H1 (cell line): Measurements from ENCODE around the gene GALR2. TPM values are rescaled to one million over a fixed set of nuclear protein-coding genes. Genes with fewer than 3 reads are reported as not detected.

Source experiments
- CTCF ChIA-PET: fragments of 300-600 bp; sonication (Branson Sonifier 250); formaldehyde crosslinking; loops from one replicate; lab custom pipeline; 2021; ENCODE audit not compliant: partially characterized antibody; lab: Charles Lee
- POLR2A ChIA-PET: fragments of 300-600 bp; sonication (Branson Sonifier 250); formaldehyde crosslinking; loops from one replicate; lab custom pipeline; 2021; ENCODE audit warnings: inconsistent platforms; ENCODE audit not compliant: partially characterized antibody; lab: Charles Lee
- DNase-seq, 2 experiments: peaks; one replicate each; pipeline versions ENCODE4 v3.0.0 to v3.0.0-alpha.2; 2010 to 2022; ENCODE audit warnings: low spot score in 2 of 2, low read depth in 1 of 2, mixed read lengths in 1 of 2
- FAIRE-seq: peaks from 2 replicates; lab custom pipeline; 2011; peaks lifted over from hg19 to GRCh38; lab: Jason Lieb, UNC
- H2AFZ ChIP-seq: 2 replicates; pipeline ENCODE4 v1.8.1; 2012; ENCODE audit warnings: low read length, inconsistent platforms
- H2AK5ac ChIP-seq: 2 replicates; pipeline ENCODE4 v1.6.1; 2013; ENCODE audit warnings: low read depth, low read length
- H2BK120ac ChIP-seq: replicated peaks from 2 replicates; pipeline ENCODE3; 2013; ENCODE audit warnings: low read depth, low read length, inconsistent platforms
- H2BK12ac ChIP-seq: 2 replicates; pipeline ENCODE4 v1.6.1; 2013; ENCODE audit warnings: low read depth, low read length
- H2BK15ac ChIP-seq: 2 replicates; pipeline ENCODE4 v1.6.1; 2013; ENCODE audit warnings: low read length
- H2BK20ac ChIP-seq: 2 replicates; pipeline ENCODE4 v1.6.1; 2013; ENCODE audit warnings: low read length
- H2BK5ac ChIP-seq: 2 replicates; pipeline ENCODE4 v1.6.1; 2013; ENCODE audit warnings: low read depth, low read length
- H3K14ac ChIP-seq: 2 replicates; pipeline ENCODE4 v1.6.1; 2013; ENCODE audit warnings: inconsistent platforms; ENCODE audit not compliant: insufficient read length
- H3K18ac ChIP-seq: 2 replicates; pipeline ENCODE4 v1.6.1; 2013; ENCODE audit warnings: low read length; ENCODE audit errors: extremely low read depth
- H3K23ac ChIP-seq: 2 replicates; pipeline ENCODE4 v1.6.1; 2013; ENCODE audit warnings: inconsistent platforms; ENCODE audit not compliant: insufficient read length
- H3K23me2 ChIP-seq: 2 replicates; pipeline ENCODE4 v1.6.1; 2013; ENCODE audit warnings: low read depth, low read length
- H3K27ac ChIP-seq: 2 replicates; pipeline ENCODE4 v1.6.1; 2011; ENCODE audit warnings: low read depth, low read length, inconsistent platforms
- H3K27me3 ChIP-seq, 4 experiments: replicated peaks in 1 of 4; 1 replicate in 1 of 4; 2 replicates in 3 of 4; pipeline versions ENCODE4 v1.6.1 to v1.8.1; 2011 to 2013; ENCODE audit warnings: low read length in 3 of 4, mild to moderate bottlenecking in 3 of 4, inconsistent platforms in 2 of 4, mixed read lengths in 2 of 4, moderate library complexity in 1 of 4; ENCODE audit not compliant: control insufficient read depth in 3 of 4, insufficient read depth in 3 of 4; ENCODE audit errors: extremely low read depth in 1 of 4
- H3K36me3 ChIP-seq, 4 experiments: 2 replicates each; pipeline versions ENCODE4 v1.6.1 to v1.8.1; 2011 to 2013; ENCODE audit warnings: mild to moderate bottlenecking in 4 of 4, low read length in 3 of 4, moderate library complexity in 2 of 4, control low read depth in 1 of 4, inconsistent platforms in 1 of 4; ENCODE audit not compliant: insufficient read depth in 4 of 4, control insufficient read depth in 2 of 4
- H3K4ac ChIP-seq: replicated peaks from 2 replicates; pipeline ENCODE3; 2013; ENCODE audit warnings: low read length, low read depth, mixed read lengths, inconsistent platforms; ENCODE audit not compliant: insufficient read length
- H3K4me1 ChIP-seq, 4 experiments: replicated peaks in 1 of 4; 1 replicate in 1 of 4; 2 replicates in 3 of 4; pipeline versions ENCODE4 v1.6.1 to v1.8.1; 2011 to 2013; ENCODE audit warnings: low read length in 3 of 4, inconsistent platforms in 2 of 4, mixed read lengths in 1 of 4; ENCODE audit not compliant: insufficient read depth in 4 of 4, control insufficient read depth in 3 of 4
- H3K4me2 ChIP-seq, 2 experiments: 2 replicates each; pipeline versions ENCODE4 v1.6.1 to v1.8.1; 2011 to 2013; ENCODE audit warnings: low read depth in 2 of 2, low read length in 2 of 2, control low read depth in 1 of 2, inconsistent platforms in 1 of 2, mild to moderate bottlenecking in 1 of 2; ENCODE audit not compliant: insufficient read depth in 1 of 2
- H3K4me3 ChIP-seq, 4 experiments: fragments of 200-600, 300-600 bp in 1 of 4; sonication (generic), shearing (Covaris generic), sonication (Bioruptor Twin) in 1 of 4; 2 replicates each; pipeline versions ENCODE4 v1.5.1 to v1.8.1; 2011 to 2016; ENCODE audit warnings: low read length in 4 of 4, low read depth in 3 of 4, control low read depth in 2 of 4, inconsistent platforms in 2 of 4, mild to moderate bottlenecking in 2 of 4, mixed read lengths in 1 of 4, moderate library complexity in 1 of 4; ENCODE audit not compliant: insufficient read depth in 2 of 4; ENCODE audit errors: extremely low read depth in 1 of 4
- H3K56ac ChIP-seq: replicated peaks from 2 replicates; pipeline ENCODE3; 2013; ENCODE audit warnings: low read depth, mild to moderate bottlenecking, mixed read lengths, low read length, inconsistent platforms; ENCODE audit not compliant: insufficient read length
- H3K79me1 ChIP-seq: 2 replicates; pipeline ENCODE4 v1.6.1; 2013; ENCODE audit warnings: low read depth, low read length, control low read depth
- H3K79me2 ChIP-seq, 2 experiments: 2 replicates each; pipeline versions ENCODE4 v1.6.1 to v1.8.1; 2012 to 2013; ENCODE audit warnings: low read length in 2 of 2, mild to moderate bottlenecking in 2 of 2, inconsistent platforms in 1 of 2; ENCODE audit not compliant: insufficient read depth in 2 of 2, control insufficient read depth in 1 of 2
- H3K9ac ChIP-seq, 4 experiments: replicated peaks in 1 of 4; 1 replicate in 1 of 4; 2 replicates in 3 of 4; pipeline versions ENCODE4 v1.6.1 to v1.8.1; 2011 to 2013; ENCODE audit warnings: low read depth in 3 of 4, low read length in 3 of 4, control low read depth in 2 of 4, mild to moderate bottlenecking in 2 of 4, moderate library complexity in 2 of 4, inconsistent platforms in 1 of 4; ENCODE audit errors: extremely low read depth in 1 of 4
- H3K9me3 ChIP-seq, 2 experiments: 2 replicates each; pipeline versions ENCODE4 v1.6.1 to v1.8.1; 2012 to 2013; ENCODE audit warnings: mild to moderate bottlenecking in 2 of 2, moderate library complexity in 2 of 2, control low read depth in 1 of 2, inconsistent platforms in 1 of 2, low read depth in 1 of 2, low read length in 1 of 2, mixed read lengths in 1 of 2; ENCODE audit not compliant: insufficient read depth in 2 of 2
- H4K20me1 ChIP-seq, 2 experiments: replicated peaks in 1 of 2; 2 replicates each; pipeline versions ENCODE3 to v1.8.1; 2011 to 2013; ENCODE audit warnings: inconsistent platforms in 2 of 2, low read length in 2 of 2, mild to moderate bottlenecking in 1 of 2; ENCODE audit not compliant: insufficient read depth in 2 of 2, control insufficient read depth in 1 of 2
- H4K5ac ChIP-seq: 2 replicates; pipeline ENCODE4 v1.6.1; 2013; ENCODE audit warnings: low read length, low read depth, mixed read lengths, inconsistent platforms; ENCODE audit not compliant: insufficient read length
- H4K8ac ChIP-seq: 2 replicates; pipeline ENCODE4 v1.8.0; 2013; ENCODE audit warnings: mild to moderate bottlenecking, moderate library complexity, low read length, inconsistent platforms; ENCODE audit not compliant: insufficient read depth; ENCODE audit errors: extremely low read depth
- H4K91ac ChIP-seq: replicated peaks from 2 replicates; pipeline ENCODE3; 2013; ENCODE audit warnings: low read length, mixed read lengths, inconsistent platforms; ENCODE audit not compliant: insufficient read length
- EP300 ChIP-seq, 2 experiments: IDR thresholded peaks; 1 replicate in 1 of 2; 2 replicates in 1 of 2; pipeline ENCODE4 v1.6.1; 2011 to 2012; ENCODE audit warnings: low read depth in 2 of 2, low read length in 2 of 2, mild to moderate bottlenecking in 2 of 2, borderline replicate concordance in 1 of 2, inconsistent platforms in 1 of 2, moderate library complexity in 1 of 2
- PHF8 ChIP-seq: fragments of 200-600 bp; sonication (generic); conservative IDR thresholded peaks from 2 replicates; pipeline ENCODE4 v1.7.1; 2012; ENCODE audit warnings: low read depth, mild to moderate bottlenecking, inconsistent platforms, low read length, moderate library complexity
- RAD21 ChIP-seq, 2 experiments: IDR thresholded peaks in 1 of 2; conservative IDR thresholded peaks in 1 of 2; 2 replicates each; pipeline ENCODE4 v1.6.1; 2011; ENCODE audit warnings: low read depth in 2 of 2, low read length in 2 of 2, improper control_type of control experiment in 1 of 2, inconsistent platforms in 1 of 2, mild to moderate bottlenecking in 1 of 2, moderate library complexity in 1 of 2
- SP2 ChIP-seq: IDR thresholded peaks from 2 replicates; pipeline ENCODE4 v1.6.1; 2012; ENCODE audit warnings: mild to moderate bottlenecking, low read length, inconsistent platforms
- TAF7 ChIP-seq: optimal IDR thresholded peaks from 2 replicates; pipeline ENCODE3; 2011; ENCODE audit warnings: low read depth, mild to moderate bottlenecking, inconsistent platforms, low read length, moderate library complexity, borderline replicate concordance
- WGBS, 2 experiments: shearing (Covaris generic) in 1 of 2; methylation state at CpG; one replicate each; pipeline versions ENCODE4 v1.1.6 to v1.1.7; 2013 to 2015; ENCODE audit warnings: low lambda C conversion rate in 2 of 2, mixed read lengths in 2 of 2, inconsistent platforms in 1 of 2, low coverage in 1 of 2, missing lambda C conversion rate in 1 of 2; ENCODE audit not compliant: insufficient replicate concordance in 2 of 2, insufficient coverage in 1 of 2, insufficient read length in 1 of 2; ENCODE audit errors: extremely low coverage in 1 of 2, missing lambda C conversion rate in 1 of 2; 5-methylcytosine and 5-hydroxymethylcytosine counted together
- polyA plus RNA-seq, 7 experiments: library from polyadenylated mRNA; depleted of rRNA in 3 of 7; stranded (reverse) in 5 of 7; unstranded in 2 of 7; fragments of >200 nt in 5 of 7; fragments of 200-250 nt in 2 of 7; gene quantifications; 1 replicate in 5 of 7; 2 replicates in 1 of 7; 4 replicates in 1 of 7; pipeline versions ENCODE4 v1.2.1 to v1.2.3, GENCODE V29; 2011 to 2013; ENCODE audit warnings: missing spikeins in 2 of 7, mixed read lengths in 2 of 7
- total RNA-seq: library from RNA; stranded (reverse); fragmentation: NEBNext Ultra II Directional; extraction: Animal tissue kit (Norgen Biotek cat#: 25700); gene quantifications from 2 replicates; pipeline ENCODE4 v1.2.1, GENCODE V29; 2021

GALR2 gene
- total and polyA plus RNA-seq, 2 of the 8 experiments (the other 6 are each of a cell fraction or from before 2014, with no cell fraction given), result 0.86 to 2.2 TPM

- no peaks in the 10 kb centered on the region for H3K23me2 ChIP-seq
- H3K4me1 ChIP-seq, result no peaks in the 10 kb centered on the region
- no peak overlapping the region for H4K5ac ChIP-seq
- H3K4me3 ChIP-seq, result no peak overlapping the region
- H2BK20ac ChIP-seq, result no peak overlapping the region
- H3K23ac ChIP-seq, result no peak overlapping the region
- no peak overlapping the region for H3K18ac ChIP-seq
- peaks cover 27 to 67% (median 40%) of the 10 kb centered on the region in 4 experiments; a peak in 7 of 8 replicates for H3K36me3 ChIP-seq
- H3K4ac ChIP-seq, result no peak overlapping the region
- POLR2A ChIA-PET, result interaction anchor here (0.6 to 2.2 kb wide), 4 partner anchors 10 to 172 kb away, joined by 3 to 19 read pairs (median 4); partner anchors contain the start of genes EXOC7 and GALR2
- DNase-seq (no peak), FAIRE-seq (no peak)
- no peak overlapping the region for H2AK5ac ChIP-seq
- peaks cover 0 to 10% of the 10 kb centered on the region in 2 experiments for H4K20me1 ChIP-seq
- no peak overlapping the region for H2BK15ac ChIP-seq
- 96% methylated on average over 19 of the region's 20 CpGs; no CpG with 5 or more reads in 1 of the 2 experiments for WGBS, 2 experiments
- no peak overlapping the region for H2BK120ac ChIP-seq
- CTCF ChIA-PET, result interaction anchor here (0.7 to 2.8 kb wide), 9 partner anchors 9 to 245 kb away, joined by 3 to 11 read pairs (median 5); partner anchors contain the start of genes EXOC7 and ZACN
- no peak overlapping the region for H3K4me2 ChIP-seq
- H3K27ac ChIP-seq, result no peak overlapping the region
- H4K8ac ChIP-seq, result no peak overlapping the region
- no peaks in the 10 kb centered on the region for H3K9me3 ChIP-seq
- no peak overlapping the region for H2AFZ ChIP-seq
- H3K27me3 ChIP-seq, result no peaks in the 10 kb centered on the region
- H3K79me1 ChIP-seq, result peaks cover under 1% of the 10 kb centered on the region; the same call in 1 of the 2 replicates
- no peak overlapping the region for H3K56ac ChIP-seq
- no peak overlapping the region for H3K9ac ChIP-seq
- H2BK12ac ChIP-seq, result no peak overlapping the region
- H3K14ac ChIP-seq, result no peak overlapping the region
- no peak overlapping the region; the same call in 1 of the 2 replicates for H2BK5ac ChIP-seq
- TF ChIP-seq TAF7, result no peak
- no peak for TF ChIP-seq EP300 (IDR thresholded peaks at IDR 0.05; ENCODE audit: borderline replicate concordance in 1 of 2, low read depth in 2 of 2, low read length in 2 of 2)
- TF ChIP-seq PHF8, result no peak
- TF ChIP-seq SP2, result no peak
- no peak for TF ChIP-seq RAD21 (IDR thresholded peaks at IDR 0.05 in 1 of 2, conservative IDR thresholded peaks at IDR 0.05 in 1 of 2; ENCODE audit: low read depth in 2 of 2, low read length in 2 of 2)
- TF ChIP-seq, all 59 proteins: peak for 0
- Histone ChIP-seq H4K91ac (no peak overlapping the region), H3K79me2 (no peaks in the 10 kb centered on the region)
Measured at GRCh38 chr17:76092526-76093413, 18.2 kb downstream of the GALR2 start.
